Muscle layer of duodenum (tissue), 2 donors: ENCODE results near the gene ATP2A2.

Source experiments
- H3K27ac ChIP-seq: one replicate; pipeline ENCODE4 v1.7.0; 2013; ENCODE audit warnings: mild to moderate bottlenecking, low read length
- H3K27me3 ChIP-seq: one replicate; pipeline ENCODE4 v1.7.0; 2013; ENCODE audit warnings: low read depth, mild to moderate bottlenecking, control low read depth, low read length
- H3K36me3 ChIP-seq, 2 donors: one replicate each; pipeline ENCODE4 v1.7.0; 2013; ENCODE audit warnings: low read length in 2 of 2, control low read depth in 1 of 2, mild to moderate bottlenecking in 1 of 2; ENCODE audit not compliant: insufficient read depth in 2 of 2, control insufficient read depth in 1 of 2
- H3K4me1 ChIP-seq, 2 donors: one replicate each; pipeline ENCODE4 v1.7.0; 2013; ENCODE audit warnings: low read length in 2 of 2, mild to moderate bottlenecking in 2 of 2, control low read depth in 1 of 2, moderate library complexity in 1 of 2; ENCODE audit not compliant: insufficient read depth in 2 of 2, control insufficient read depth in 1 of 2
- H3K4me3 ChIP-seq, 2 donors: one replicate each; pipeline ENCODE4 v1.7.0; 2013; ENCODE audit warnings: low read length in 2 of 2, low read depth in 1 of 2, mild to moderate bottlenecking in 1 of 2
- H3K9me3 ChIP-seq, 2 donors: one replicate each; pipeline ENCODE4 v1.7.0; 2013; ENCODE audit warnings: low read length in 2 of 2, control low read depth in 1 of 2, mild to moderate bottlenecking in 1 of 2; ENCODE audit not compliant: control insufficient read depth in 1 of 2
- donor health status: healthy.

ATP2A2 gene

DNA sequence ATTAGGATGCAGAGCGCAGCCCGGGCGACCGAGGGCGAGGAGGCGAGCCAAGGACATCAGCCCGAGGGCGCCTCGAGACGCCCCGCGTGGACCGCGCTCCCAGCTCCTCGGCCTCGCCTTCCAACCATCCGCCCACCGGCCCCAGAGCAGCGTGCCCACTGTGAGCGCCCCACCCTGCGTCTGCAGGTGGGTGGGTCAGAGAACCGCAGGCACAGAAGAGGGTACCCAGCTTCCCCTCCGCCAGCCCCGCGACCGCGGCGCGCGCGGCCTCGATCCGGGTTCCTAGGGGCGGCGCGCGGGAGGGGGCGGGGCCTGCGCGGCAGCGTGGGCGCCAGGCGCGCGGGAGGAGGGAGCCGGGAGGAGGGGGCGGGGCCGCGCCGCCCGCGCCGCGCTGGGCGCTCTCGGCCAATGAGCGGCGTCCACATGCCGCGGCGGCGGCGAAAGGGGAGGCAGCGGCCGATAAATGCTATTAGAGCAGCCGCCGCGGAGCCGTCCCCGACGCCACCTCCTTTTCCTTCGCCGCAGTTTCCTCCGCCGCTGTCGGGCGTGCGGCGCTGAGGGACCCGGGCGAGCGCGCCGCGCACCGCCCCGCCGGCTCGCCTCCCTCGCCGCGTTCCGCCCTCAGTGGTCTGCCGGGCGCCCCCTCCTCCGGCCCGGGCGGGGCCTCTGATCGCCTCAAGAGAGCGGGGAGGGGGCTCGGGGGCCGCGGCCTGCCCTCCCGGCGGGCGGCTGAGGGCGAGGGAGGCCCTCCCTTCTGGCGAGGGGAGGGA, at the start of gene ATP2A2:
Gene ATP2A2, plus strand, starts transcription at position 469 of the 770 bp plus-strand sequence. CDS start 543 bp downstream, outside the sequence.
- Histone ChIP-seq H3K4me1 (peaks cover 5 to 28% of the 10 kb centered on the region in 2 donors), H3K4me3 (peak within 1 kb of the TSS; percentile 82 to 92), H3K27me3 (no peaks in the 10 kb centered on the region), H3K36me3 (peaks cover 5 to 9% of the 10 kb centered on the region in 2 donors), H3K27ac (peak within 1 kb of the TSS; percentile 88), H3K9me3 (no peaks in the 10 kb centered on the region)

GRCh38 chr12:110233212-110233903, 47.7 kb upstream of the ATP2A2 start:
- no peak overlapping the region for H3K27ac ChIP-seq

GRCh38 chr12:110234331-110234751, 46.7 kb upstream of the ATP2A2 start:
- H3K27ac ChIP-seq: no peak overlapping the region

More at GRCh38 chr12:110233212-110233903, 47.7 kb upstream of the ATP2A2 start:
- Histone ChIP-seq H3K4me3 (no peak overlapping the region), H3K36me3 (no peaks in the 10 kb centered on the region), H3K27me3 (no peaks in the 10 kb centered on the region), H3K4me1 (peaks cover 0 to 9% of the 10 kb centered on the region in 2 donors), H3K9me3 (no peaks in the 10 kb centered on the region)

GRCh38 chr12:110234755-110235154, 46.3 kb upstream of the ATP2A2 start:
- no peak overlapping the region for H3K27ac ChIP-seq
- H3K27me3 ChIP-seq: no peaks in the 10 kb centered on the region
- no peak overlapping the region for H3K4me3 ChIP-seq
- H3K4me1 ChIP-seq: peaks cover 0 to 9% of the 10 kb centered on the region in 2 donors
- no peaks in the 10 kb centered on the region for H3K36me3 ChIP-seq
- H3K9me3 ChIP-seq: no peaks in the 10 kb centered on the region

More at GRCh38 chr12:110234331-110234751, 46.7 kb upstream of the ATP2A2 start:
- peaks cover 0 to 9% of the 10 kb centered on the region in 2 donors for H3K4me1 ChIP-seq
- H3K4me3 ChIP-seq: no peak overlapping the region
- H3K36me3 ChIP-seq: no peaks in the 10 kb centered on the region
- no peaks in the 10 kb centered on the region for H3K27me3 ChIP-seq
- H3K9me3 ChIP-seq: no peaks in the 10 kb centered on the region

DNA sequence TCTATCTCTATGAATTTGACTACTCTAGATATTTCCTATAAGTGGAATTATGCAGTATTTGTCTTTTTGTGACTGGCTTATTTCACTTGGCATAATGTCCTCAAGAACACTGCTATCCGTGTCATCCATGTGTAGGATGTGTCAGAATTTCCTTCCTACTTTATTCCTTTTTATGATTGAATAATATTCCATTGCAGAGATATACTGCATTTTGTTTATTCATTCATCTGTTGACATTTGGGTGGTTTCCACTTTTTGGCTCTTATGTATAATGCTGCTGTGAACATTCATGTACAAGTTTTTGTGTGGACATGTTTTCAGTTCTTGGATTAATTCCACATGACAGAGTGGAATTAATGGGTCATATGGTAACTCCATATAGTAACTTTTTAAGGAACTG, 45.7 kb upstream of the ATP2A2 start:
- Histone ChIP-seq H3K4me1 (peaks cover 0 to 9% of the 10 kb centered on the region in 2 donors), H3K27ac (no peak overlapping the region)

GRCh38 chr12:110243227-110243626, 37.8 kb upstream of the ATP2A2 start:
- H3K4me1 ChIP-seq: peaks cover 14 to 21% of the 10 kb centered on the region in 2 donors
- no peaks in the 10 kb centered on the region for H3K27me3 ChIP-seq
- H3K36me3 ChIP-seq: no peaks in the 10 kb centered on the region
- no peak overlapping the region for H3K27ac ChIP-seq
- no peaks in the 10 kb centered on the region for H3K9me3 ChIP-seq
- H3K4me3 ChIP-seq: no peak overlapping the region

More for the DNA sequence above, 45.7 kb upstream of the ATP2A2 start:
- no peaks in the 10 kb centered on the region for H3K9me3 ChIP-seq
- H3K27me3 ChIP-seq: no peaks in the 10 kb centered on the region
- no peaks in the 10 kb centered on the region for H3K36me3 ChIP-seq
- H3K4me3 ChIP-seq: no peak overlapping the region

- Histone ChIP-seq H3K27me3 (no peaks in the 10 kb centered on the region), H3K4me3 (no peak overlapping the region), H3K9me3 (no peaks in the 10 kb centered on the region), H3K36me3 (no peaks in the 10 kb centered on the region), H3K27ac (no peak overlapping the region), H3K4me1 (peaks cover 16 to 30% of the 10 kb centered on the region in 2 donors)
These were observed 36.7 kb upstream of the ATP2A2 start for GRCh38 chr12:110244372-110244771.

GRCh38 chr12:110244829-110245228, 36.2 kb upstream of the ATP2A2 start:
- Histone ChIP-seq H3K36me3 (no peaks in the 10 kb centered on the region), H3K9me3 (no peaks in the 10 kb centered on the region), H3K27ac (no peak overlapping the region), H3K4me3 (no peak overlapping the region), H3K27me3 (no peaks in the 10 kb centered on the region), H3K4me1 (peaks cover 16 to 35% of the 10 kb centered on the region in 2 donors)

- H3K4me3 ChIP-seq: no peak overlapping the region
- no peak overlapping the region for H3K27ac ChIP-seq
These were observed 35.7 kb upstream of the ATP2A2 start for GRCh38 chr12:110245369-110245772.

DNA sequence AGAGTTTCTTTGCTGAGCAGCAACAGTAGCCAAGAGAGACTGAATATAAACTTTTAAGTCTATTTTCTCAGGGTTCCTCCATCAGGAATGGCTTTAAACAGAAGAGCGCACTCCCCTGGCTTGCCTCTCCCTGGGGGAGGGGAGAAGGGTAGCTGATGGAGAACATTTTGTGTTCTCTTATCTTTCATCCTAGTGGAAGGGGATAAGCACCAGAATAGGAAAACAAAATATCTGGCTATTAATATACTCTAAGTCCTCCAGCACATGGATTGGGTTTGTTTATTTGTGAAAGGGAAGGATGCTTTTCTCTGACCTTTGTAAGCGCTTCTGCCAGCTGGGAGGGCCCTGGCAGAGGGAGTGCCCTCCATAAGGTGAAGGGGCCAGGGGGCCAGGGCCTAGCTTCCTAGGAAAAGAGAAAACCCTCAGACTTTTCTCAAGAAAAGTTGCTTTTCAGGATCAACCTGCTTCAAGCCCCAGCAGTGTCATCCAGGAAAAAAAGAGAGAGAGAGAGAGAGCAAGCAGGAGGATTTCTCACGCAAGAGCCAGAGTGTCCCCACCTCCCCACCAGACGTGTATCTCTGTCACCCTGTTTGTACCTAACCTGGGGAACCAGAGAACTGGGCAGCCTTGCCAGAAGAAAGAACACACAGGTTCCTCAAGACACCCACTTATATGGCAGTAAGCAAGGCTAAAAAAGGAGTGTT, 34.3 kb upstream of the ATP2A2 start:
- Histone ChIP-seq H3K4me1 (peaks cover 16 to 41% of the 10 kb centered on the region in 2 donors), H3K9me3 (no peaks in the 10 kb centered on the region), H3K4me3 (no peak overlapping the region), H3K36me3 (no peaks in the 10 kb centered on the region), H3K27ac (peak overlapping the region; percentile 80), H3K27me3 (no peaks in the 10 kb centered on the region)

More at GRCh38 chr12:110245369-110245772, 35.7 kb upstream of the ATP2A2 start:
- Histone ChIP-seq H3K4me1 (peaks cover 16 to 40% of the 10 kb centered on the region in 2 donors), H3K9me3 (no peaks in the 10 kb centered on the region), H3K27me3 (no peaks in the 10 kb centered on the region), H3K36me3 (no peaks in the 10 kb centered on the region)
